Measurements from ENCODE around the gene NXPH3.

NXPH3 gene

GRCh38 chr17:49576088-49576916, 631 bp downstream of the NXPH3 start:
- DNase-seq (ENCODE audit: low read depth, low spot score), result no peak

- DNase-seq (ENCODE audit: low read depth, low spot score), result no peak
Observed at GRCh38 chr17:49576917-49577649, 1.4 kb downstream of the NXPH3 start.

- DNase-seq (ENCODE audit: low read depth, low spot score), result no peak
Observed at GRCh38 chr17:49577650-49577934, 1.9 kb downstream of the NXPH3 start.

- no peak for DNase-seq (ENCODE audit: low read depth, low spot score)
Observed at GRCh38 chr17:49577963-49578362, 2.3 kb downstream of the NXPH3 start.

- no peak for DNase-seq (ENCODE audit: low read depth, low spot score)
Observed at GRCh38 chr17:49578414-49578813, 2.7 kb downstream of the NXPH3 start.

- no peak for DNase-seq (ENCODE audit: low read depth, low spot score)
Observed at GRCh38 chr17:49578952-49579500, 3.4 kb downstream of the NXPH3 start.

GRCh38 chr17:49579522-49579921, 3.9 kb downstream of the NXPH3 start:
- DNase-seq (ENCODE audit: low read depth, low spot score), result no peak

GRCh38 chr17:49580055-49580721, 4.5 kb downstream of the NXPH3 start:
- no peak for DNase-seq (ENCODE audit: low read depth, low spot score)

GRCh38 chr17:49580981-49581647, 5.4 kb downstream of the NXPH3 start:
- DNase-seq (ENCODE audit: low read depth, low spot score), result no peak

- DNase-seq (ENCODE audit: low read depth, low spot score), result no peak
Observed at GRCh38 chr17:49581648-49581998, 6.0 kb downstream of the NXPH3 start.

GRCh38 chr17:49582055-49582722, 6.5 kb downstream of the NXPH3 start:
- no peak for DNase-seq (ENCODE audit: low read depth, low spot score)

GRCh38 chr17:49582789-49583188, 7.1 kb downstream of the NXPH3 start:
- DNase-seq (ENCODE audit: low read depth, low spot score), result no peak

- DNase-seq (ENCODE audit: low read depth, low spot score), result no peak
Observed at GRCh38 chr17:49583226-49583625, 7.6 kb downstream of the NXPH3 start.

- no peak for DNase-seq (ENCODE audit: low read depth, low spot score)
Observed at GRCh38 chr17:49583889-49584288, 8.2 kb downstream of the NXPH3 start.

- no peak for DNase-seq (ENCODE audit: low read depth, low spot score)
Observed at GRCh38 chr17:49585422-49586027, 9.9 kb downstream of the NXPH3 start.

GRCh38 chr17:49587366-49588073, 11.8 kb downstream of the NXPH3 start:
- no peak for DNase-seq (ENCODE audit: low read depth, low spot score)

- DNase-seq (ENCODE audit: low read depth, low spot score), result no peak
Observed at GRCh38 chr17:49588312-49588711, 12.6 kb downstream of the NXPH3 start.

- DNase-seq (ENCODE audit: low read depth, low spot score), result no peak
Observed at GRCh38 chr17:49588726-49589576, 13.3 kb downstream of the NXPH3 start.

- DNase-seq (ENCODE audit: low read depth, low spot score), result no peak
Observed at GRCh38 chr17:49589577-49589927, 13.9 kb downstream of the NXPH3 start.

Data from brain pericyte (primary cell).